MM.1S (cell line): ENCODE data around the gene CBFB.

Experiments
- EZH2 ChIP-seq: fragments of 300-600 bp; sonication (generic); optimal IDR thresholded peaks from 2 replicates; pipeline ENCODE3; 2017; ENCODE audit warnings: low read depth, mild to moderate bottlenecking, antibody characterized with exemption, low read length, mixed read lengths
- EZH2phosphoT487 ChIP-seq: fragments of 300-600 bp; sonication (generic); IDR thresholded peaks from 2 replicates; pipeline ENCODE4 v1.6.1; 2018; ENCODE audit warnings: antibody characterized with exemption, low read length
- TF ChIP-seq, protein P1 (sequence below): fragments of 300-600 bp; sonication (generic); IDR thresholded peaks from 2 replicates; pipeline ENCODE4 v1.5.1; 2016; ENCODE audit warnings: antibody characterized with exemption, low read length, mixed read lengths

DNA sequence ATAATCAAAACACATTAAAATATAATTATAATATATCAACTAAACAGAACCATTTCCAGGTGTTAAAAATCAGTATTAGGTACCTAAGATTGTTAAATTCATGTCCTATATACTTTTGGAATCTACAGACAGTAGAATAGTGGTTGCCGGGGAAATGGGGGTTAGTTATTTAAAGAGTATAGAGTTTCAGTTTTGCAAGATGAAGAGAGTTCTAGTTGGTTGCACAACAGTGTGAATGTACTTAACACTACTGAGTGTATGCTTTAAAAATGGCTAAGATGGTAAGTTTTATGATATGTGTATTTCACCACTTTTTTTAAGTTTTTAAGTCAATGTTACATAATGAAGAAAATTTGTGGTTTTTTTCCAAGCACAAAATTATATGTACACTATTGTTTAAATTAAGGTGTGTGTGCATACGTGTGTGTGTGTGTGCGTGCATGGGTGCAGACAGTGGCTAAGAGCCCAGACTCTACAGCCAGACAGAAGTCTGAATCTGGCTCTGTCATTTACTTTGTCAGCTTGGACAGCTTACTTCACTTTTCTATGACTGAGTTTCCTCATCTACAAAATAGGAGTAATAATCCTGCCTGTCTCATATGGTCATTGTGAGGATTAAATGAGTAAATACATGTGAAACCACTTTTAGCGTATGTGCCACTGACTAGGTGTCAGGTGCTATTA is 55.5 kb downstream of the CBFB start:
- TF ChIP-seq, protein P1, sequence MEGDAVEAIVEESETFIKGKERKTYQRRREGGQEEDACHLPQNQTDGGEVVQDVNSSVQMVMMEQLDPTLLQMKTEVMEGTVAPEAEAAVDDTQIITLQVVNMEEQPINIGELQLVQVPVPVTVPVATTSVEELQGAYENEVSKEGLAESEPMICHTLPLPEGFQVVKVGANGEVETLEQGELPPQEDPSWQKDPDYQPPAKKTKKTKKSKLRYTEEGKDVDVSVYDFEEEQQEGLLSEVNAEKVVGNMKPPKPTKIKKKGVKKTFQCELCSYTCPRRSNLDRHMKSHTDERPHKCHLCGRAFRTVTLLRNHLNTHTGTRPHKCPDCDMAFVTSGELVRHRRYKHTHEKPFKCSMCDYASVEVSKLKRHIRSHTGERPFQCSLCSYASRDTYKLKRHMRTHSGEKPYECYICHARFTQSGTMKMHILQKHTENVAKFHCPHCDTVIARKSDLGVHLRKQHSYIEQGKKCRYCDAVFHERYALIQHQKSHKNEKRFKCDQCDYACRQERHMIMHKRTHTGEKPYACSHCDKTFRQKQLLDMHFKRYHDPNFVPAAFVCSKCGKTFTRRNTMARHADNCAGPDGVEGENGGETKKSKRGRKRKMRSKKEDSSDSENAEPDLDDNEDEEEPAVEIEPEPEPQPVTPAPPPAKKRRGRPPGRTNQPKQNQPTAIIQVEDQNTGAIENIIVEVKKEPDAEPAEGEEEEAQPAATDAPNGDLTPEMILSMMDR: no peak
- TF ChIP-seq EZH2 (no peak), EZH2phosphoT487 (no peak)
